SK-N-SH (cell line): Measurements from ENCODE around the gene FXYD5. TPM values are rescaled to one million over a fixed set of nuclear protein-coding genes. Genes with fewer than 3 reads are reported as not detected.

Experiments
- CTCF ChIA-PET: fragments of 300-600, 350-600 bp; formaldehyde crosslinking; extraction: SDS; loops from one replicate; lab custom pipeline; 2021; lab: Yijun Ruan, JAX
- POLR2A ChIA-PET: fragments of 350-600 bp; sonication (Branson Sonifier 250); formaldehyde crosslinking; extraction: SDS; loops from one replicate; lab custom pipeline; 2020; ENCODE audit warnings: antibody characterized with exemption, inconsistent platforms; lab: Yijun Ruan, JAX
- DNase-seq: peaks from one replicate; pipeline ENCODE4 v3.0.0; 2012
- H2AFZ ChIP-seq: fragments of 200-600 bp; sonication (generic); 2 replicates; pipeline ENCODE4 v1.8.1; 2016; ENCODE audit warnings: antibody characterized with exemption, mild to moderate bottlenecking, low read depth
- H3F3A ChIP-seq: fragments of 200-600 bp; sonication (generic); replicated peaks from 2 replicates; pipeline ENCODE3; 2016; ENCODE audit warnings: antibody characterized with exemption, mild to moderate bottlenecking; ENCODE audit not compliant: insufficient read depth
- H3K27ac ChIP-seq, 2 experiments: fragments of 200-500 bp in 1 of 2; fragments of 200-600 bp in 1 of 2; sonication (Bioruptor generic) in 1 of 2; sonication (generic), shearing (Covaris generic) in 1 of 2; 2 replicates each; pipeline versions ENCODE4 v1.5.1 to v1.6.1; 2014 to 2016; ENCODE audit warnings: low read depth in 2 of 2, inconsistent platforms in 1 of 2, low read length in 1 of 2, mild to moderate bottlenecking in 1 of 2, mixed read lengths in 1 of 2
- H3K27me3 ChIP-seq: fragments of 200-600 bp; sonication (generic), shearing (Covaris generic); 2 replicates; pipeline ENCODE4 v1.6.1; 2016; ENCODE audit warnings: mixed run types; ENCODE audit not compliant: insufficient read depth
- H3K36me3 ChIP-seq, 2 experiments: fragments of 200-500 bp in 1 of 2; fragments of 200-600 bp in 1 of 2; sonication (Bioruptor generic) in 1 of 2; sonication (generic) in 1 of 2; replicated peaks in 1 of 2; 2 replicates each; pipeline versions ENCODE3 to v1.5.1; 2014 to 2016; ENCODE audit warnings: low read length in 1 of 2, mild to moderate bottlenecking in 1 of 2; ENCODE audit not compliant: insufficient read depth in 2 of 2, control insufficient read depth in 1 of 2
- H3K4me1 ChIP-seq, 2 experiments: fragments of 200-500 bp in 1 of 2; fragments of 200-600 bp in 1 of 2; sonication (Bioruptor generic) in 1 of 2; sonication (generic), shearing (Covaris generic) in 1 of 2; 2 replicates each; pipeline versions ENCODE4 v1.5.1 to v1.6.1; 2014 to 2016; ENCODE audit warnings: low read depth in 1 of 2, low read length in 1 of 2, mixed run types in 1 of 2; ENCODE audit not compliant: insufficient read depth in 2 of 2, control insufficient read depth in 1 of 2
- H3K4me2 ChIP-seq: fragments of 200-600 bp; sonication (generic), shearing (Covaris generic); 2 replicates; pipeline ENCODE4 v1.6.1; 2017; ENCODE audit warnings: mixed run types
- H3K4me3 ChIP-seq, 2 experiments: fragments of 200-500 bp in 1 of 2; fragments of 200-600 bp in 1 of 2; sonication (Bioruptor generic) in 1 of 2; sonication (generic), shearing (Covaris generic) in 1 of 2; 2 replicates each; pipeline versions ENCODE4 v1.5.1 to v1.8.1; 2014 to 2016; ENCODE audit warnings: low read depth in 2 of 2, inconsistent platforms in 1 of 2, low read length in 1 of 2, mild to moderate bottlenecking in 1 of 2, mixed read lengths in 1 of 2, moderate library complexity in 1 of 2
- H3K79me2 ChIP-seq: fragments of 200-600 bp; sonication (generic); 2 replicates; pipeline ENCODE4 v1.8.1; 2017; ENCODE audit warnings: mild to moderate bottlenecking; ENCODE audit not compliant: insufficient read depth
- H3K9ac ChIP-seq: fragments of 200-600 bp; sonication (generic); 2 replicates; pipeline ENCODE4 v1.6.1; 2017; ENCODE audit warnings: mixed run types
- H3K9me2 ChIP-seq: fragments of 200-600 bp; sonication (generic); 2 replicates; pipeline ENCODE4 v1.6.1; 2017; ENCODE audit warnings: mixed run types
- H3K9me3 ChIP-seq: fragments of 200-600 bp; sonication (generic); 2 replicates; pipeline ENCODE4 v1.6.1; 2017; ENCODE audit warnings: mixed run types, mild to moderate bottlenecking, moderate library complexity
- H4K20me1 ChIP-seq: fragments of 200-600 bp; sonication (generic); 2 replicates; pipeline ENCODE4 v1.6.1; 2017; ENCODE audit warnings: mild to moderate bottlenecking, mixed run types; ENCODE audit not compliant: insufficient read depth
- ELF1 ChIP-seq: IDR thresholded peaks from 2 replicates; pipeline ENCODE4 v1.4.0; 2012
- EP300 ChIP-seq, 2 experiments: IDR thresholded peaks; 2 replicates each; pipeline versions ENCODE4 v1.4.0 to v1.6.1; 2012; ENCODE audit warnings: borderline replicate concordance in 1 of 2, low read depth in 1 of 2, low read length in 1 of 2
- EZH2phosphoT487 ChIP-seq: fragments of 200-600 bp; sonication (generic); IDR thresholded peaks from 2 replicates; pipeline ENCODE4 v1.6.1; 2017; ENCODE audit warnings: low read depth, mixed run types, mild to moderate bottlenecking, antibody characterized with exemption, moderate library complexity, borderline replicate concordance
- GABPA ChIP-seq: IDR thresholded peaks from 2 replicates; pipeline ENCODE4 v1.4.0; 2012; ENCODE audit warnings: low read depth, mild to moderate bottlenecking
- GATA2 ChIP-seq: sonication (generic); formaldehyde crosslinking; IDR thresholded peaks from 2 replicates; pipeline ENCODE4 v1.5.0; 2020; ENCODE audit warnings: mild to moderate bottlenecking, missing genetic modification reagents
- JUND ChIP-seq: IDR thresholded peaks from 2 replicates; pipeline ENCODE4 v1.4.0; 2012
- MEF2A ChIP-seq: IDR thresholded peaks from 2 replicates; pipeline ENCODE4 v1.4.0; 2012; ENCODE audit warnings: low read depth, borderline replicate concordance
- POLR2AphosphoS5 ChIP-seq: IDR thresholded peaks from 2 replicates; pipeline ENCODE4 v1.6.1; 2012; ENCODE audit warnings: low read depth, low read length
- RAD21 ChIP-seq: IDR thresholded peaks from 2 replicates; pipeline ENCODE4 v1.6.1; 2012; ENCODE audit warnings: mild to moderate bottlenecking, low read length
- RFX5 ChIP-seq: IDR thresholded peaks from 2 replicates; pipeline ENCODE4 v1.6.1; 2012; ENCODE audit warnings: mild to moderate bottlenecking, improper control_type of control experiment, low read length
- SMC3 ChIP-seq: IDR thresholded peaks from 2 replicates; pipeline ENCODE4 v1.6.1; 2012; ENCODE audit warnings: low read depth, low read length, improper control_type of control experiment
- YY1 ChIP-seq: IDR thresholded peaks from 2 replicates; pipeline ENCODE4 v1.4.0; 2012; ENCODE audit warnings: low read depth, mild to moderate bottlenecking
- WGBS: methylation state at CpG from one replicate; pipeline ENCODE4 v1.1.6; 2017; ENCODE audit warnings: low lambda C conversion rate; 5-methylcytosine and 5-hydroxymethylcytosine counted together
- polyA plus RNA-seq, 3 experiments: library from polyadenylated mRNA; depleted of rRNA; stranded (reverse); fragments of >200 nt; gene quantifications; 2 replicates each; pipeline ENCODE4 v1.2.3, GENCODE V29; 2012
- TF ChIP-seq, protein P1 (sequence below): IDR thresholded peaks from 2 replicates; pipeline ENCODE4; 2012
- TF ChIP-seq, protein P2 (sequence below): fragments of 200-600 bp; sonication (generic); IDR thresholded peaks from 2 replicates; pipeline ENCODE4 v1.6.1; 2017; ENCODE audit warnings: antibody characterized with exemption, mild to moderate bottlenecking, moderate library complexity
- TF ChIP-seq, protein P3 (sequence below): IDR thresholded peaks from 2 replicates; pipeline ENCODE4 v1.6.1; 2012; ENCODE audit warnings: mild to moderate bottlenecking, low read depth, low read length, moderate library complexity
- TF ChIP-seq, protein P4 (sequence below): IDR thresholded peaks from 2 replicates; pipeline ENCODE4 v1.4.0; 2012; ENCODE audit warnings: low read depth, borderline replicate concordance
- TF ChIP-seq, protein P5 (sequence below): fragments of 150-350 bp; IDR thresholded peaks from 2 replicates; pipeline ENCODE4 v1.6.1; 2016; ENCODE audit warnings: mild to moderate bottlenecking, low read depth, low read length

FXYD5 gene
- polyA plus RNA-seq, 1 of the 3 experiments (the other 2 are of a cell fraction): 195 TPM

DNA sequence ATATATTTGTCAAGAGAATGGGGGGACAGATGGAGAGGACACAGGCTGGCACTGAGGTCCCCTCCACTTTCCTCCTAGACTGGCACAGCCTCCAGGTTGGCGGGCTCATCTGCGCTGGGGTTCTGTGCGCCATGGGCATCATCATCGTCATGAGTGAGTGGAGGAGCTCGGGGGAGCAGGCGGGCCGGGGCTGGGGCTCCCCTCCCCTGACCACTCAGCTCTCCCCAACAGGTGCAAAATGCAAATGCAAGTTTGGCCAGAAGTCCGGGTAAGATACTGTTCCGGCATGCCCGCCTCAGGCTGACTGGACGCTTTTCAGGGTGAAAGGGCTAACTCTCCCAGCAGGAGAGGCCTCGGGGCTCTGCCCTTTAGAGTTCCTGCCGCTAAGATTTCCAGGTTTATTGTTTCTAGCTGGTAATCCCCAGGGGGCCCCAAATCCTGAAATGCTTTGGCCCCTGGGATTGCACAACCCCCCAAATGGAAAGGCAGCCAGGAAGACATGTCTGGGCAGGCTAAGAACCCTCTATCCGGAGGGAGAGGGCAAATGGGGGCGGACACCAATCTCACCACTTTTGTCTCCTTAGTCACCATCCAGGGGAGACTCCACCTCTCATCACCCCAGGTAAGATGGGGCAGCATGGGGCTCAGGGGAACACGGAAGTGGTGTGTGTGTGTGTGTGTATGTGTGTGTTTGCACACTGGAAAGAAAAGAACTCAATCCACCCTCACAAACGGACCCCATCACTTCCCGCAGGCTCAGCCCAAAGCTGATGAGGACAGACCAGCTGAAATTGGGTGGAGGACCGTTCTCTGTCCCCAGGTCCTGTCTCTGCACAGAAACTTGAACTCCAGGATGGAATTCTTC is 31.6 kb upstream of the FXYD5 start:
- H3K27ac ChIP-seq: no peak overlapping the region
- no peak overlapping the region for H3K9ac ChIP-seq
- no peaks in the 10 kb centered on the region for H3F3A ChIP-seq
- TF ChIP-seq JUND: no peak
- no peak for TF ChIP-seq EP300 (IDR thresholded peaks at IDR 0.05; ENCODE audit: borderline replicate concordance in 1 of 2, low read depth in 1 of 2, low read length in 1 of 2)
- TF ChIP-seq YY1: no peak
- TF ChIP-seq, protein P1, sequence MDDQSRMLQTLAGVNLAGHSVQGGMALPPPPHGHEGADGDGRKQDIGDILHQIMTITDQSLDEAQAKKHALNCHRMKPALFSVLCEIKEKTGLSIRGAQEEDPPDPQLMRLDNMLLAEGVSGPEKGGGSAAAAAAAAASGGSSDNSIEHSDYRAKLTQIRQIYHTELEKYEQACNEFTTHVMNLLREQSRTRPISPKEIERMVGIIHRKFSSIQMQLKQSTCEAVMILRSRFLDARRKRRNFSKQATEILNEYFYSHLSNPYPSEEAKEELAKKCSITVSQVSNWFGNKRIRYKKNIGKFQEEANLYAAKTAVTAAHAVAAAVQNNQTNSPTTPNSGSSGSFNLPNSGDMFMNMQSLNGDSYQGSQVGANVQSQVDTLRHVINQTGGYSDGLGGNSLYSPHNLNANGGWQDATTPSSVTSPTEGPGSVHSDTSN: no peak
- H3K79me2 ChIP-seq: no peaks in the 10 kb centered on the region
- no peak overlapping the region for H3K4me2 ChIP-seq
- no peak overlapping the region for H2AFZ ChIP-seq
- 83% methylated on average over 9 of the region's 19 CpGs for WGBS
- H3K9me2 ChIP-seq: no peaks in the 10 kb centered on the region
- ChIA-PET POLR2A (interaction anchor here (0.6 kb wide), 1 partner anchor 78 kb away, joined by 3 read pairs; no protein-coding TSS in a partner anchor), CTCF (interaction anchor here (0.9 to 7.5 kb wide), 5 partner anchors 8 to 79 kb away, joined by 4 to 60 read pairs (median 21); partner anchors contain the start of genes FXYD1, FXYD3, FXYD7 and LGI4)
- no peak overlapping the region for H3K4me3 ChIP-seq
- H3K4me1 ChIP-seq: peaks cover 0 to 8% of the 10 kb centered on the region in 2 experiments; a peak in 1 of 4 replicates
- no peaks in the 10 kb centered on the region for H3K9me3 ChIP-seq
- H4K20me1 ChIP-seq: no peaks in the 10 kb centered on the region
- H3K27me3 ChIP-seq: no peaks in the 10 kb centered on the region; the same call in 1 of the 2 replicates
- no peaks in the 10 kb centered on the region for H3K36me3 ChIP-seq
- no peak for DNase-seq

DNA sequence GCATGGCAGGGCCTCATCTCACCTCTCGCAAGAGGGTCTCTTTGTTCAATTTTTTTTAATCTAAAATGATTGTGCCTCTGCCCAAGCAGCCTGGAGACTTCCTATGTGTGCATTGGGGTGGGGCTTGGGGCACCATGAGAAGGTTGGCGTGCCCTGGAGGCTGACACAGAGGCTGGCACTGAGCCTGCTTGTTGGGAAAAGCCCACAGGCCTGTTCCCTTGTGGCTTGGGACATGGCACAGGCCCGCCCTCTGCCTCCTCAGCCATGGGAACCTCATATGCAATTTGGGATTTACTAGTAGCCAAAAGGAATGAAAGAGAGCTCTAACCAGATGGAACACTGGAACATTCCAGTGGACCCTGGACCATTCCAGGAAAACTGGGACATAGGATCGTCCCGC is 31.0 kb upstream of the FXYD5 start:
- Histone ChIP-seq H2AFZ (no peak overlapping the region; the same call in 1 of the 2 replicates), H3K9me2 (no peaks in the 10 kb centered on the region), H3K4me1 (peaks cover 0 to 8% of the 10 kb centered on the region in 2 experiments; a peak in 1 of 4 replicates), H3K4me3 (no peak overlapping the region), H3K4me2 (peak overlapping the region; percentile 89; the same call in 1 of the 2 replicates), H3F3A (no peaks in the 10 kb centered on the region), H3K27ac (no peak overlapping the region), H4K20me1 (no peaks in the 10 kb centered on the region), H3K36me3 (no peaks in the 10 kb centered on the region), H3K27me3 (no peaks in the 10 kb centered on the region; the same call in 1 of the 2 replicates), H3K79me2 (no peaks in the 10 kb centered on the region), H3K9me3 (no peaks in the 10 kb centered on the region), H3K9ac (no peak overlapping the region)
- DNase-seq: no peak
- ChIA-PET CTCF (interaction anchor here (0.9 to 7.5 kb wide), 5 partner anchors 9 to 79 kb away, joined by 4 to 60 read pairs (median 21); partner anchors contain the start of genes FXYD1, FXYD3, FXYD7 and LGI4), POLR2A (interaction anchor here (0.6 kb wide), 1 partner anchor 79 kb away, joined by 3 read pairs; no protein-coding TSS in a partner anchor)
- WGBS: 91% methylated on average over 5 of the region's 5 CpGs
- TF ChIP-seq, protein P2, sequence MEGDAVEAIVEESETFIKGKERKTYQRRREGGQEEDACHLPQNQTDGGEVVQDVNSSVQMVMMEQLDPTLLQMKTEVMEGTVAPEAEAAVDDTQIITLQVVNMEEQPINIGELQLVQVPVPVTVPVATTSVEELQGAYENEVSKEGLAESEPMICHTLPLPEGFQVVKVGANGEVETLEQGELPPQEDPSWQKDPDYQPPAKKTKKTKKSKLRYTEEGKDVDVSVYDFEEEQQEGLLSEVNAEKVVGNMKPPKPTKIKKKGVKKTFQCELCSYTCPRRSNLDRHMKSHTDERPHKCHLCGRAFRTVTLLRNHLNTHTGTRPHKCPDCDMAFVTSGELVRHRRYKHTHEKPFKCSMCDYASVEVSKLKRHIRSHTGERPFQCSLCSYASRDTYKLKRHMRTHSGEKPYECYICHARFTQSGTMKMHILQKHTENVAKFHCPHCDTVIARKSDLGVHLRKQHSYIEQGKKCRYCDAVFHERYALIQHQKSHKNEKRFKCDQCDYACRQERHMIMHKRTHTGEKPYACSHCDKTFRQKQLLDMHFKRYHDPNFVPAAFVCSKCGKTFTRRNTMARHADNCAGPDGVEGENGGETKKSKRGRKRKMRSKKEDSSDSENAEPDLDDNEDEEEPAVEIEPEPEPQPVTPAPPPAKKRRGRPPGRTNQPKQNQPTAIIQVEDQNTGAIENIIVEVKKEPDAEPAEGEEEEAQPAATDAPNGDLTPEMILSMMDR: no peak
- TF ChIP-seq, protein P3, sequence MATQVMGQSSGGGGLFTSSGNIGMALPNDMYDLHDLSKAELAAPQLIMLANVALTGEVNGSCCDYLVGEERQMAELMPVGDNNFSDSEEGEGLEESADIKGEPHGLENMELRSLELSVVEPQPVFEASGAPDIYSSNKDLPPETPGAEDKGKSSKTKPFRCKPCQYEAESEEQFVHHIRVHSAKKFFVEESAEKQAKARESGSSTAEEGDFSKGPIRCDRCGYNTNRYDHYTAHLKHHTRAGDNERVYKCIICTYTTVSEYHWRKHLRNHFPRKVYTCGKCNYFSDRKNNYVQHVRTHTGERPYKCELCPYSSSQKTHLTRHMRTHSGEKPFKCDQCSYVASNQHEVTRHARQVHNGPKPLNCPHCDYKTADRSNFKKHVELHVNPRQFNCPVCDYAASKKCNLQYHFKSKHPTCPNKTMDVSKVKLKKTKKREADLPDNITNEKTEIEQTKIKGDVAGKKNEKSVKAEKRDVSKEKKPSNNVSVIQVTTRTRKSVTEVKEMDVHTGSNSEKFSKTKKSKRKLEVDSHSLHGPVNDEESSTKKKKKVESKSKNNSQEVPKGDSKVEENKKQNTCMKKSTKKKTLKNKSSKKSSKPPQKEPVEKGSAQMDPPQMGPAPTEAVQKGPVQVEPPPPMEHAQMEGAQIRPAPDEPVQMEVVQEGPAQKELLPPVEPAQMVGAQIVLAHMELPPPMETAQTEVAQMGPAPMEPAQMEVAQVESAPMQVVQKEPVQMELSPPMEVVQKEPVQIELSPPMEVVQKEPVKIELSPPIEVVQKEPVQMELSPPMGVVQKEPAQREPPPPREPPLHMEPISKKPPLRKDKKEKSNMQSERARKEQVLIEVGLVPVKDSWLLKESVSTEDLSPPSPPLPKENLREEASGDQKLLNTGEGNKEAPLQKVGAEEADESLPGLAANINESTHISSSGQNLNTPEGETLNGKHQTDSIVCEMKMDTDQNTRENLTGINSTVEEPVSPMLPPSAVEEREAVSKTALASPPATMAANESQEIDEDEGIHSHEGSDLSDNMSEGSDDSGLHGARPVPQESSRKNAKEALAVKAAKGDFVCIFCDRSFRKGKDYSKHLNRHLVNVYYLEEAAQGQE: no peak
- no peak for TF ChIP-seq GATA2 (CRISPR knock-in tag)
- TF ChIP-seq POLR2AphosphoS5: no peak
- no peak for TF ChIP-seq ELF1
- TF ChIP-seq, protein P4, sequence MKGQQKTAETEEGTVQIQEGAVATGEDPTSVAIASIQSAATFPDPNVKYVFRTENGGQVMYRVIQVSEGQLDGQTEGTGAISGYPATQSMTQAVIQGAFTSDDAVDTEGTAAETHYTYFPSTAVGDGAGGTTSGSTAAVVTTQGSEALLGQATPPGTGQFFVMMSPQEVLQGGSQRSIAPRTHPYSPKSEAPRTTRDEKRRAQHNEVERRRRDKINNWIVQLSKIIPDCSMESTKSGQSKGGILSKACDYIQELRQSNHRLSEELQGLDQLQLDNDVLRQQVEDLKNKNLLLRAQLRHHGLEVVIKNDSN: no peak
- no peak for TF ChIP-seq RFX5
- TF ChIP-seq, protein P5, sequence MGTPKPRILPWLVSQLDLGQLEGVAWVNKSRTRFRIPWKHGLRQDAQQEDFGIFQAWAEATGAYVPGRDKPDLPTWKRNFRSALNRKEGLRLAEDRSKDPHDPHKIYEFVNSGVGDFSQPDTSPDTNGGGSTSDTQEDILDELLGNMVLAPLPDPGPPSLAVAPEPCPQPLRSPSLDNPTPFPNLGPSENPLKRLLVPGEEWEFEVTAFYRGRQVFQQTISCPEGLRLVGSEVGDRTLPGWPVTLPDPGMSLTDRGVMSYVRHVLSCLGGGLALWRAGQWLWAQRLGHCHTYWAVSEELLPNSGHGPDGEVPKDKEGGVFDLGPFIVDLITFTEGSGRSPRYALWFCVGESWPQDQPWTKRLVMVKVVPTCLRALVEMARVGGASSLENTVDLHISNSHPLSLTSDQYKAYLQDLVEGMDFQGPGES: no peak
- no peak for TF ChIP-seq SMC3
- TF ChIP-seq MEF2A: no peak
- TF ChIP-seq EP300 (IDR thresholded peaks at IDR 0.05; ENCODE audit: borderline replicate concordance in 1 of 2, low read depth in 1 of 2, low read length in 1 of 2): no peak
- no peak for TF ChIP-seq EZH2phosphoT487
- TF ChIP-seq RAD21: no peak
- TF ChIP-seq GABPA: no peak
